GM12892 (cell line): ENCODE measurements around the gene AP2A2.

ENCODE experiments used
- POLR2AphosphoS5 ChIP-seq: IDR thresholded peaks from 2 replicates; pipeline ENCODE4 v1.6.1; 2011; ENCODE audit warnings: low read depth, low read length, control low read depth
- TAF1 ChIP-seq: IDR thresholded peaks from 2 replicates; pipeline ENCODE4 v1.6.1; 2011; ENCODE audit warnings: low read depth, mild to moderate bottlenecking, control low read depth, low read length, borderline replicate concordance

DNA sequence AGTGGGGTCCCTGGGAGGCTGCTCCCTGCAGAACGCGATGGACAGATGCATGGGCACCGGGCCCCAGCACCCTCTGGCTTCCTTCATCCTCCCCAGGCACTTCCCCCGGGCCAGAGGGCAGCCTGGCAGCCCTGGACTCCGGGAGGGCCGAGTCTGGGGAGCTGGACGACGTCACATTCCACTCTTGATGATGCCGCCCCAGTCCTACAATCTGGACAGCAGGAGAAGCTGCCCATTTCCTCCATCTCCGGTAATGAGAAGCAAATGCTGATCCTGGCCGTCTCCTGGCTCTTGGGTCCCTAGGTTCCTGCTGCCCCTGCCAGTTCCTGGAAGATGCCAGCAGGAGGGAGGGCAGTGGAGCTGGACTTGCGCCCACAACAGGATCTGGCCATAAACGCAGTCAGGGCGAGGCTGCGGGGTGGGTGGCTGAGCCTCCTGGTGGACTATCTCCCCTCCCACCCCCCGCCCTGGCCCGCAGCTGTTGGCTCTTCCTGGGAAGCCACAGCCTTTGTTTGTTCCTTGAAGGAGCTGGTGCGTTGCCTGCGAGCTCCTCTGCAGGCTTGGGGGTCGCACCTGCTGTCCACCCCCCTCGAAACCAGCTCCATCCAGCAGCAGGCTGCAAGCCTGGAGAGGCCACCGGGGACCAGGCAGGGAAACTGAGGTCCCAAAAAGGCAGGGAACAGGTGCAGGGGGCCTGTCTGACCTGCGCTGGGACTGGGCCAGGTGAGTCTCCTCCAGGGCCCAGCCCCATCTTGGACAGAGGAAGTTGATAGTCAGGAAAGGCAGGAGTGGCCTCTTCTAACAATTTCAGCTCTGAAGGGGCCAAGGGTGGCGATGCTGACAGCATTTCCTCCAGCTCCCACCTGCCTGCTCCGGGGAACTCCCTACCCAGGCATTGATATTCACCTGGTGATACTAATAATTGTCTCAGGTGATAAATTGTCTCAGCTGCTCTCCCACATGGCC lies 128.8 kb downstream of the AP2A2 start:
- TF ChIP-seq TAF1 (no peak), POLR2AphosphoS5 (no peak)
